Pancreas (tissue), 10 donors: ENCODE data around the gene RIMS4. TPM values are rescaled to one million over a fixed set of nuclear protein-coding genes. Genes with fewer than 3 reads are reported as not detected.

Source experiments
- ATAC-seq, 4 donors: fragments of 200-7000 bp; cut with Tn5 transposase; one replicate each; pipeline versions ENCODE4 v1.8.0 to v1.9.1; 2020; ENCODE audit warnings: mild to moderate bottlenecking in 4 of 4, moderate library complexity in 4 of 4
- DNase-seq, 6 donors: peaks; one replicate each; pipeline ENCODE4 v3.0.0-alpha.2; 2020
- FAIRE-seq: peaks from 2 replicates; lab custom pipeline; 2012; peaks lifted over from hg19 to GRCh38; lab: Jason Lieb, UNC
- H3K27ac ChIP-seq, 4 donors: fragments of 200-600 bp; sonication (generic); 1 replicate in 3 of 4; 2 replicates in 1 of 4; pipeline versions ENCODE4 v1.5.0 to v1.8.0; 2020
- H3K27me3 ChIP-seq, 4 donors: fragments of 200-600 bp; one replicate each; pipeline ENCODE4 v1.8.0; 2021
- H3K36me3 ChIP-seq, 3 donors: fragments of 200-600 bp; sonication (generic) in 1 of 3; one replicate each; pipeline versions ENCODE4 v1.5.0 to v1.8.0; 2020 to 2021
- H3K4me1 ChIP-seq, 3 donors: fragments of 200-600 bp; one replicate each; pipeline ENCODE4 v1.8.0; 2021
- H3K4me3 ChIP-seq, 4 donors: fragments of 200-600 bp; sonication (generic) in 2 of 4; one replicate each; pipeline versions ENCODE4 v1.5.0 to v1.8.0; 2020 to 2021
- H3K9me3 ChIP-seq, 4 donors: fragments of 200-600 bp; one replicate each; pipeline ENCODE4 v1.8.0; 2021
- CTCF ChIP-seq, 4 donors: fragments of 200-600 bp; sonication (generic) in 3 of 4; IDR thresholded peaks; one replicate each; pipeline versions ENCODE4 v1.5.0 to v1.8.0; 2021; ENCODE audit warnings: antibody characterized with exemption in 4 of 4
- WGBS, 2 donors: extraction: QIAGEN DNeasy Blood & Tissue Kit; methylation state at CpG; one replicate each; pipeline ENCODE4 v1.1.7; 2013; 5-methylcytosine and 5-hydroxymethylcytosine counted together
- intact Hi-C, 3 donors: fragments of 100-400 bp; cut with DNase I; formaldehyde crosslinking; loops; one replicate each; pipeline versions ENCODE4 v1.11.1 to v1.14.2; 2022
- polyA plus RNA-seq, 2 donors: library from polyadenylated mRNA; stranded (reverse); fragments of 200-250 nt; gene quantifications; one replicate each; pipeline ENCODE4 v1.2.3, GENCODE V29; 2013
- total RNA-seq, 6 donors: library from RNA; stranded (reverse); fragmentation: NEBNext Ultra II Directional in 4 of 6; extraction: Animal tissue kit (Norgen Biotek cat#: 25700) in 4 of 6; gene quantifications; one replicate each; pipeline versions ENCODE4 v1.2.1 to v1.2.4, GENCODE V29; 2021 to 2023
- donor health status: healthy with polysubstance abuse.
- donor health status: DM: no; HTN: no; CAD: no; lungs with moderate emphysema.
- donor health status: DM: no; HTN: no; CAD: no.
- donor health status: control.
- donor health status: control.
- donor health status: Bipolar disorder and iron deficiency.
- donor health status: DM: yes; HTN: yes; CAD: no.
- donor health status: DM: no; HTN: no; CAD: no.
- donor health status: DM: no; HTN: no; CAD: no.
- donor health status: DM: yes; HTN: yes; CAD: no.

RIMS4 gene
- total and polyA plus RNA-seq, 8 donors, result 0.03 to 0.20 (median 0.08) TPM; not detected in 1

GRCh38 chr20:44802702-44803101 is 7.6 kb downstream of the RIMS4 start:
- no peak for TF ChIP-seq CTCF (IDR thresholded peaks at IDR 0.05)
- Histone ChIP-seq H3K36me3 (no peaks in the 10 kb centered on the region), H3K27me3 (no peaks in the 10 kb centered on the region), H3K4me3 (no peak overlapping the region), H3K27ac (no peak overlapping the region), H3K9me3 (no peaks in the 10 kb centered on the region), H3K4me1 (no peaks in the 10 kb centered on the region)
- WGBS, 2 donors, result 73 to 87% methylated on average over 4 of the region's 4 CpGs
- no peak for ATAC-seq
- DNase-seq, result no peak
- FAIRE-seq, result no peak
- intact Hi-C loops, result no loop called here

DNA sequence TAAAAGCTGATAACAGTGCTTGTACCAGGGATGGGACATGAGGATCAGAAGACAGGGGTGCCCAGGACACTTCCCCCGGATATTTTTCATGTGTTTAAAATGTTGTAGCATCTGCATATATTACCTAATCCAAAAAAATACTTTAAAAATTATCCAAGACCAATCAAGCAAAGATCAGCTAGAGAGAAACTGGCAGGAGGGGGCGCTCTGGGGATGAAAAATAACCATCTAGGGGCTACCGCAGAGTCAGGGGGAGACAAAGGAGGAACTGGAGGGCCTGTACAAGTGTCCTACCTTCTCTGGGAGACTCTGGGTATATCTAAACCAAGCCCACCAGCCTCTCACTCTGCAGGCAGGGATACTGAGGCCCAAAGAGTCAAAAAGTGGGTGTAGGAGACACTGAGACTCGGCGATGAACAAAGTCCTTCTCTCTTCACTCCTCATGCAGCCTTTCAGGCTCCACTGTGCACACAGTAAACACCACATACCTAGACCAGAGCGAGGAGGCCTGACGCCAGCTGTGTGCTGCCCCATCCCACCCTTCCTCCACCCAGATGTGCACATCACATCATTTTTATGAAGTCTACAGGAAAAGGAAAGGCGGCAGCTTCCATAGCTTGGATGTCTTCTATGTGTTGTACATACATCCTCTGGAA is 9.8 kb downstream of the RIMS4 start:
- Histone ChIP-seq H3K36me3 (no peaks in the 10 kb centered on the region), H3K4me1 (no peaks in the 10 kb centered on the region), H3K27me3 (no peaks in the 10 kb centered on the region), H3K27ac (no peak overlapping the region), H3K9me3 (no peaks in the 10 kb centered on the region), H3K4me3 (no peak overlapping the region)
- no peak for FAIRE-seq
- 66 to 71% methylated on average over 8 of the region's 8 CpGs for WGBS, 2 donors
- intact Hi-C loops, result no loop called here
- no peak for ATAC-seq
- no peak for TF ChIP-seq CTCF (IDR thresholded peaks at IDR 0.05)
- DNase-seq, result no peak

GRCh38 chr20:44799691-44800090 is 10.7 kb downstream of the RIMS4 start:
- DNase-seq (no peak), ATAC-seq (no peak), FAIRE-seq (no peak)
- H3K27me3 ChIP-seq, result no peaks in the 10 kb centered on the region
- H3K27ac ChIP-seq, result no peak overlapping the region
- no peaks in the 10 kb centered on the region for H3K36me3 ChIP-seq
- intact Hi-C loops, result no loop called here
- H3K4me1 ChIP-seq, result no peaks in the 10 kb centered on the region
- H3K9me3 ChIP-seq, result no peaks in the 10 kb centered on the region
- no peak for TF ChIP-seq CTCF (IDR thresholded peaks at IDR 0.05)
- H3K4me3 ChIP-seq, result no peak overlapping the region
- 73 to 76% methylated on average over 5 of the region's 5 CpGs for WGBS, 2 donors

DNA sequence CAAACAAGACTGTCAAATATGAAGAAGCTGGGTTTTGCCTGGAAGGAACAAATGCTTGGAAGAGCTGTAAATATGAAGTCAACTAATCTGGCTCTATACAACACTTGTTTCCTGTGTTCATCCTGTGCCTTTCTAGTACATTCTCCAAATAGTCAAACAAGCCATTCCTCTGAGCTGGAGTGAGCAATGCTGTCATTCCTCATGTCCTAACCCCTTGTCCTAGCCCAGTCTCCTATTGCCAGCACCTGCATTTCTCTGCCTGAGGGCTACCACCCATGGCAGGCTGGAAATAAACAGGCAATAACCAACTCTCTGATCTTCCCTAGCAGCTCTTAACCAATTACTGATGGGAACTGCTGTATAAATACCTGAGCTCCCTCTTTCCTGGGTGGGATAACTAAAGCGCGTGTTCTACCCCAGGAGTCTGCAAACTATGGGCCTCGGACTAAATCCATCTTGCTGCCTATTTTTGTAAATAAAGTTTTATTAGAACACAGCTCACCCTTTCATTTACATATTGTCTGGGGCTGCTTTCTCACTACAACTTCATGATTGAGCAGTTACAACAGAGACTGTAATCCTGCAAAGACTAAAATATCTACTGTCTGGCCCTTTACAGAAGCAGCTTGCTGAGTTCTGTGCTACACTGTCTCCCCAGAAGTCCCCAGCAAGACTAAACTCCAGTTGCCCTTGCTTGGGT is 13.4 kb downstream of the RIMS4 start:
- H3K4me1 ChIP-seq, result no peaks in the 10 kb centered on the region
- TF ChIP-seq CTCF (IDR thresholded peaks at IDR 0.05), result no peak
- no peaks in the 10 kb centered on the region for H3K9me3 ChIP-seq
- no peak for FAIRE-seq
- H3K4me3 ChIP-seq, result no peak overlapping the region
- intact Hi-C loops, result no loop called here
- DNase-seq, result no peak
- H3K27me3 ChIP-seq, result no peaks in the 10 kb centered on the region
- no peaks in the 10 kb centered on the region for H3K36me3 ChIP-seq
- WGBS, 2 donors, result 92 to 94% methylated on average over 3 of the region's 3 CpGs
- no peak overlapping the region for H3K27ac ChIP-seq
- ATAC-seq, result no peak

DNA sequence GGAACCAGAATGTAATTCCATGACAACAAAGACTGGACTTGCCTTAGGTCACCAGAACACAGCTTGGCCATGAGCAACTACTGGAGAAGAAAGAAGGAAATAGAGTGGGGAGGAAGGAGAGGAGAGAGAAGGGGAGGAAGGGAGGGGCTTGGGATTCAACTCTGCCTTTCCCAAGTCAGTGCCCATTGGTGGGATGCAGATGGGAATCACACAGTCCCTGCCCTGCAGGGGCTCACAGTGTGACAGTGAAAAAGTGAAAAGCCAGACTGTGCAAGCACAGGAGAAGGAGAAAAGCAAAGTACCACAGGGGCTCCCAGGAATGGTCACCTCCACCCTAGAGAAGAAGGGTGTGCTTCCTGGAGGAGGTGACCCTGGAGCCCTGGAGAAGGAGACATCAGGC is 14.0 kb downstream of the RIMS4 start:
- Histone ChIP-seq H3K36me3 (no peaks in the 10 kb centered on the region), H3K27ac (no peak overlapping the region), H3K4me1 (no peaks in the 10 kb centered on the region), H3K27me3 (no peaks in the 10 kb centered on the region), H3K4me3 (no peak overlapping the region), H3K9me3 (no peaks in the 10 kb centered on the region)
- no peak for TF ChIP-seq CTCF (IDR thresholded peaks at IDR 0.05)
- ATAC-seq (no peak), DNase-seq (no peak), FAIRE-seq (no peak)
- intact Hi-C loops, result no loop called here
